Fibroblast of upper back skin (primary cell): ENCODE data around the gene RALA.

Source experiments
- DNase-seq: peaks from one replicate; pipeline ENCODE4 v3.0.0-alpha.2; 2013

Gene RALA

GRCh38 chr7:39623047-39623731 lies at the start of gene RALA:
Gene RALA, plus strand, starts transcription at chr7:39623572. Its CDS starts 63,096 bp downstream, at chr7:39686668.
- peak; percentile 94 for DNase-seq

- no peak for DNase-seq
Observed at GRCh38 chr7:39574673-39575349, 48.6 kb upstream of the RALA start.

- DNase-seq = no peak
Observed at GRCh38 chr7:39577229-39577874, 46.0 kb upstream of the RALA start.

- peak; percentile 91 for DNase-seq
Observed at GRCh38 chr7:39580149-39580874, 43.1 kb upstream of the RALA start.

- no peak for DNase-seq
Observed at GRCh38 chr7:39582536-39582935, 40.8 kb upstream of the RALA start.

GRCh38 chr7:39583539-39583938 lies 39.8 kb upstream of the RALA start:
- DNase-seq = no peak

GRCh38 chr7:39587393-39587792 lies 36.0 kb upstream of the RALA start:
- DNase-seq = peak; percentile 65

GRCh38 chr7:39588416-39588815 lies 35.0 kb upstream of the RALA start:
- no peak for DNase-seq

- DNase-seq = peak; percentile 89
Observed at GRCh38 chr7:39589323-39590111, 33.9 kb upstream of the RALA start.

GRCh38 chr7:39592586-39592985 lies 30.8 kb upstream of the RALA start:
- DNase-seq = peak; percentile 66

- DNase-seq = peak; percentile 25
Observed at GRCh38 chr7:39594988-39595620, 28.3 kb upstream of the RALA start.

- DNase-seq = peak; percentile 49
Observed at GRCh38 chr7:39602351-39602750, 21.0 kb upstream of the RALA start.

- no peak for DNase-seq
Observed at GRCh38 chr7:39603924-39604323, 19.4 kb upstream of the RALA start.

GRCh38 chr7:39605087-39605486 lies 18.3 kb upstream of the RALA start:
- no peak for DNase-seq

GRCh38 chr7:39606352-39606751 lies 17.0 kb upstream of the RALA start:
- DNase-seq = no peak

- no peak for DNase-seq
Observed at GRCh38 chr7:39606941-39607340, 16.4 kb upstream of the RALA start.

GRCh38 chr7:39607865-39608264 lies 15.5 kb upstream of the RALA start:
- DNase-seq = no peak

- no peak for DNase-seq
Observed at GRCh38 chr7:39608278-39608677, 15.1 kb upstream of the RALA start.

GRCh38 chr7:39609113-39609934 lies 14.0 kb upstream of the RALA start:
- peak; percentile 85 for DNase-seq

- DNase-seq = no peak
Observed at GRCh38 chr7:39609935-39610263, 13.5 kb upstream of the RALA start.

GRCh38 chr7:39613577-39613976 lies 9.8 kb upstream of the RALA start:
- DNase-seq = peak; percentile 91
